AG04450 (cell line): ENCODE results near the gene FPR1. TPM values are rescaled to one million over a fixed set of nuclear protein-coding genes. Genes with fewer than 3 reads are reported as not detected.

Experiments used
- CTCF ChIA-PET: fragments of 300-600, 350-600 bp; formaldehyde crosslinking; extraction: SDS; loops from one replicate; lab custom pipeline; 2022; ENCODE audit warnings: antibody characterized with exemption, inconsistent platforms; lab: Charles Lee
- POLR2A ChIA-PET: fragments of 350-600 bp; formaldehyde crosslinking; extraction: SDS; loops from one replicate; lab custom pipeline; 2021; ENCODE audit warnings: antibody characterized with exemption, inconsistent platforms; lab: Yijun Ruan, JAX
- DNase-seq: peaks from one replicate; pipeline ENCODE4 v3.0.0-alpha.2; 2011; ENCODE audit warnings: low read depth, low spot score
- H3K27ac ChIP-seq: one replicate; pipeline ENCODE4 v1.5.1; 2012; ENCODE audit warnings: low read depth, low read length, control low read depth
- H3K27me3 ChIP-seq: one replicate; pipeline ENCODE4 v1.6.0; 2012; ENCODE audit warnings: low read length; ENCODE audit not compliant: control insufficient read depth, insufficient read depth
- H3K4me3 ChIP-seq: 2 replicates; pipeline ENCODE4 v1.5.1; 2011; ENCODE audit warnings: mild to moderate bottlenecking, low read depth, low read length, control low read depth
- H3K9me3 ChIP-seq: 2 replicates; pipeline ENCODE4 v1.5.1; 2012; ENCODE audit warnings: low read length; ENCODE audit not compliant: control insufficient read depth, insufficient read depth
- polyA plus RNA-seq: library from polyadenylated mRNA; depleted of rRNA; stranded (reverse); fragments of >200 nt; gene quantifications from 2 replicates; pipeline ENCODE4 v1.2.3, GENCODE V29; 2011
- TF ChIP-seq, protein P1 (sequence below): IDR thresholded peaks from 2 replicates; pipeline ENCODE4 v1.5.1; 2011; ENCODE audit warnings: low read depth, low read length, control low read depth, inconsistent platforms

Gene FPR1
- polyA plus RNA-seq, 1 experiment: not detected

DNA sequence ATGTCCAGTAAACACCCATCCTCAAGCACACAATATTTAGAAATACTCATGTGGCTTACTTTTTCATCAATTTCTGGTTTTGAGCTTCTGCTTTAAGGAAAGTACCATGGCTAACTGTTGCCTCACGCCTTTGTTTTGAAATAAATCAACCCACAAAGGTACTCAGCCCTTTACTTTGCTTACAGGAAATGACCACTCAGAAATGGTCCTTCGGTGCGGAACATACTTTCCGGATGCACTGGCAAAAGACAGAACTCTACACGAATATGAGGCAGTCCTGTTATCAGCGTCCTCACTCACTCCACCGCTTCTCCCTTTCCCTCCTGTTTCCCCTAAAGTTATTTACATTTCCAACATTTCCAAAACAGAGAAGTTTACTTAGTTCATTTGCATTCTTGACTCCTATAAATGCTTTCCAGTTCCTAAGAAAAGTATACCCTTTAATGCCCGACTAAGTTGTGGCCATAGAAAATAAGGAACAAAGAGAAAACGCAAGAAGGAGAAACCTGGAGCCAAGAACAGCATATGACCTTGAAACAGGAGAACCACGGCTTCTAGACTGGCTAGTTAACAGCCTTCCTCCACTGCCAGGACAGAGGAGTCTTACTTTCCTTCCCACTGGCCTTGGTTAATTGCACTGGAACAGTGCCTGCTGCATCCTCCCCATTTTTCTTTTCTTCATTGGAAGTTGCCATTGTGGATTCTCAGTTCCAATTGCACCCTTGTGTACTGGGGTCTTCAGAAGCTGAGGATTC is 19.9 kb upstream of the FPR1 start:
- CTCF ChIA-PET: interaction anchor here (0.8 kb wide), 1 partner anchor 114 kb away, joined by 3 read pairs; no protein-coding TSS in a partner anchor
- H3K27me3 ChIP-seq: no peaks in the 10 kb centered on the region
- H3K9me3 ChIP-seq: no peaks in the 10 kb centered on the region
- no peak overlapping the region for H3K27ac ChIP-seq
- TF ChIP-seq, protein P1, sequence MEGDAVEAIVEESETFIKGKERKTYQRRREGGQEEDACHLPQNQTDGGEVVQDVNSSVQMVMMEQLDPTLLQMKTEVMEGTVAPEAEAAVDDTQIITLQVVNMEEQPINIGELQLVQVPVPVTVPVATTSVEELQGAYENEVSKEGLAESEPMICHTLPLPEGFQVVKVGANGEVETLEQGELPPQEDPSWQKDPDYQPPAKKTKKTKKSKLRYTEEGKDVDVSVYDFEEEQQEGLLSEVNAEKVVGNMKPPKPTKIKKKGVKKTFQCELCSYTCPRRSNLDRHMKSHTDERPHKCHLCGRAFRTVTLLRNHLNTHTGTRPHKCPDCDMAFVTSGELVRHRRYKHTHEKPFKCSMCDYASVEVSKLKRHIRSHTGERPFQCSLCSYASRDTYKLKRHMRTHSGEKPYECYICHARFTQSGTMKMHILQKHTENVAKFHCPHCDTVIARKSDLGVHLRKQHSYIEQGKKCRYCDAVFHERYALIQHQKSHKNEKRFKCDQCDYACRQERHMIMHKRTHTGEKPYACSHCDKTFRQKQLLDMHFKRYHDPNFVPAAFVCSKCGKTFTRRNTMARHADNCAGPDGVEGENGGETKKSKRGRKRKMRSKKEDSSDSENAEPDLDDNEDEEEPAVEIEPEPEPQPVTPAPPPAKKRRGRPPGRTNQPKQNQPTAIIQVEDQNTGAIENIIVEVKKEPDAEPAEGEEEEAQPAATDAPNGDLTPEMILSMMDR: no peak
- POLR2A ChIA-PET: no interaction called here
- no peak for DNase-seq
- no peak overlapping the region for H3K4me3 ChIP-seq

DNA sequence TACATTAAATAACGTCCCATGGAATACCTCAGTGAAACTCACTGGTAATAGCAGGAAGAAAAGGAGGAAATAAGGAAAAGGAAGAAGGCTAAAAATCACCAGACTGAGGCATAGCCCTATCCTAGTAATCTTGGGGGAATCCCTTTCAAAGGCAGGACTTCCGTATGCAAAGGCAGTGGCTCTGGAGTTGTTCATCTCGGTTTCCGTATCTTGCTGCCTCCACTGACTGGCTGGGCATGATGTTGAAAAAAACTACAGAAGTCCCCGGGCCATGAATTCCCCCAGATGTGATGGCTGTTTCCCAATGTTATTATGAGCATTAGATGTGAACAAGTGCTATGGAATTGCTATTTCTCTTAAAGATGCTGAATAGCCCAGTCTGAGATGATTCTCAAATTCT is 14.8 kb upstream of the FPR1 start:
- H3K27me3 ChIP-seq: no peaks in the 10 kb centered on the region
- TF ChIP-seq, protein P1: no peak
- H3K9me3 ChIP-seq: no peaks in the 10 kb centered on the region
- ChIA-PET CTCF (interaction anchor here (1.7 kb wide), 1 partner anchor 11 kb away, joined by 4 read pairs; no protein-coding TSS in a partner anchor), POLR2A (no interaction called here)
- H3K4me3 ChIP-seq: no peak overlapping the region
- H3K27ac ChIP-seq: no peak overlapping the region
- DNase-seq: no peak

DNA sequence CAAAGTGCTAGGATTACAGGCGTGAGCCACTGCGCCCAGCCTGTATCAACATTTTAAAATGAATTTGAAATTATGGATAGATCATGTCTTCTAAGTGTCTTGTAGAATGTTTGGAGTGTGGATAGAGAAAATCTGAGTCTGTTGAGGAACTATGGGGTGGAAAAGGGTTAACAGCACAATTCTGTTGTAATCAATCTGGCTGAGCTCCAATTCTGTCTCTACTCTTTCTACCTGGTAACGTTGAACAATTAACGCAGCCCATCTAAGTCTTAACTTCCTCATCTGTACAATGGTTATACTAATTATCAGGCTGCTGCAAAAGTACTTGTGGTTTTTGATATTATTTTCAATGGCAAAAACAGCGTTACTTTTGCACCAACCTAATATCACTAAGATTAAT is 13.4 kb upstream of the FPR1 start:
- DNase-seq: no peak
- Histone ChIP-seq H3K9me3 (no peaks in the 10 kb centered on the region), H3K27me3 (no peaks in the 10 kb centered on the region), H3K4me3 (no peak overlapping the region), H3K27ac (no peak overlapping the region)
- ChIA-PET POLR2A (no interaction called here), CTCF (interaction anchor here (1.7 kb wide), 1 partner anchor 13 kb away, joined by 4 read pairs; no protein-coding TSS in a partner anchor)
- TF ChIP-seq, protein P1: no peak

DNA sequence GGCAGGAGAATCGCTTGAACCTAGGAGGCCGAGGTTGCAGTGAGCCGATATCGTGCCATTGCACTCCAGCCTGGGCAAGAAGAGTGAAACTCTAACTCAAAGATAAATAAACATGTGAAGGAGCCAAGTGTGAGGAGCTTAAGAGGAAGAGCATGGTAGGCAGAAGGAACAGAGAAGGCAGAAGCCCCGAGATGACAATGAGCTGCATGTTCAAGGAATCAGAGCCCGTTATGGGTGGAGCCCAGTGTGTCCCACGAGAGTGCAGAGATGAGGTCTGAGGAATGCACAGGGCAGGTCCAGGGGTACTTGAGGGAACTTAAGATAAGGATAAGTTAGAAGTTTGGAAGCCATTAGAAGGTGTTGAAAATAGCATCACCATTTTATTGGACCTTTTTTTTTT is 10.0 kb upstream of the FPR1 start:
- TF ChIP-seq, protein P1: no peak
- ChIA-PET CTCF (interaction anchor here (1.5 kb wide), 1 partner anchor 16 kb away, joined by 5 read pairs; no protein-coding TSS in a partner anchor), POLR2A (no interaction called here)
- Histone ChIP-seq H3K27me3 (no peaks in the 10 kb centered on the region), H3K4me3 (no peak overlapping the region), H3K27ac (no peak overlapping the region), H3K9me3 (no peaks in the 10 kb centered on the region)
- no peak for DNase-seq

DNA sequence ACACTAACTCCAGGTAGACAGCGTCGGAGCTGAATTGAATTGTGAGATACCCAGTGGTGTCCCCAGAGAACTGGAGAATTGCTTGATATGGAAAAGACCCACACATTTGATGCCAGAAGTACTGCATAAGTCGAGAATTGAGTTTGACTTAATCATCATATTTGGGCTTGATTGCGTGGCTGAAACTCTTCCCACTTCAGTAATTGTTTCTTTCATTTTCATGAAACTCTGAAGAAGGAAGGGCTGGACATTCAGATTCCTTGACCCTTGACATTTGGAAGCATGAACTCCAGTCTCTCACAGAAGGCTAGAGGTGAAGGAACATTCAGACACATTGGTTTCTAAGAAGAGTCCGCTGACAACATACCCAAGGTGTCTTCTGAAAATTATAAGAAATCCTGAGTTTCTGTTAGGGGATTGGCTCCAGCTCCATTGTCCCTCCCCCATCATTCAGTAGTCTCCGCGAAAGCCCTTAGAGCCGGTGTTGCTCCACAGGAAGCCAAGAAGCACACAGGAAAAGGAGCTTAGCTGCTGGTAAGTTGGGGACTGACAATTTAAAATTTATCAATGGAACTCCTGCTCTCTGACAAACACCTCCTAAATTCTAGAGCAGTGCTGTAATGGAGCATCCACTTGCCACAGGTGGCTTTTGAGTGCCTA is 9.1 kb upstream of the FPR1 start, which contains the start of gene FPR2:
FPR2 (plus strand) TSS at position 484 of the 660 bp plus-strand sequence. CDS start 7,479 bp downstream, outside the sequence.
- Histone ChIP-seq H3K4me3 (no peak within 1 kb of the TSS), H3K27me3 (no peaks in the 10 kb centered on the region), H3K27ac (no peak within 1 kb of the TSS), H3K9me3 (no peaks in the 10 kb centered on the region)
- ChIA-PET CTCF (interaction anchor here (1.5 kb wide), 1 partner anchor 17 kb away, joined by 5 read pairs; no protein-coding TSS in a partner anchor), POLR2A (no interaction called here)
- TF ChIP-seq, protein P1: no peak
- no peak for DNase-seq
